Mucosa of rectum (tissue), 2 donors: ENCODE results near the gene SLC25A27.

Source experiments
- H3K27ac ChIP-seq, 2 donors: one replicate each; pipeline ENCODE4 v1.7.0; 2013; ENCODE audit warnings: inconsistent platforms in 2 of 2, low read depth in 2 of 2, low read length in 2 of 2
- H3K27me3 ChIP-seq, 2 donors: one replicate each; pipeline ENCODE4 v1.7.0; 2013; ENCODE audit warnings: low read length in 2 of 2; ENCODE audit not compliant: control insufficient read depth in 2 of 2, insufficient read depth in 2 of 2
- H3K36me3 ChIP-seq, 2 donors: one replicate each; pipeline ENCODE4 v1.7.0; 2013; ENCODE audit warnings: low read length in 2 of 2; ENCODE audit not compliant: control insufficient read depth in 2 of 2, insufficient read depth in 2 of 2
- H3K4me1 ChIP-seq, 2 donors: one replicate each; pipeline ENCODE4 v1.7.0; 2013; ENCODE audit warnings: low read length in 2 of 2, mild to moderate bottlenecking in 1 of 2; ENCODE audit not compliant: control insufficient read depth in 2 of 2, insufficient read depth in 2 of 2
- H3K4me3 ChIP-seq, 2 donors: one replicate each; pipeline ENCODE4 v1.7.0; 2013; ENCODE audit warnings: low read length in 2 of 2
- H3K9ac ChIP-seq, 2 donors: one replicate each; pipeline ENCODE4 v1.7.0; 2013; ENCODE audit warnings: low read length in 2 of 2, low read depth in 1 of 2, mild to moderate bottlenecking in 1 of 2
- H3K9me3 ChIP-seq, 2 donors: one replicate each; pipeline ENCODE4 v1.7.0; 2013; ENCODE audit warnings: low read length in 2 of 2; ENCODE audit not compliant: control insufficient read depth in 2 of 2
- donor health status: healthy.
- donor health status: Normal muscosa, but diverticular disease.

The SLC25A27 gene

GRCh38 chr6:46676604-46677313 is 24.0 kb downstream of the SLC25A27 start:
- peaks cover 0 to 3% of the 10 kb centered on the region in 2 donors for H3K36me3 ChIP-seq
- H3K27ac ChIP-seq = no peak overlapping the region

DNA sequence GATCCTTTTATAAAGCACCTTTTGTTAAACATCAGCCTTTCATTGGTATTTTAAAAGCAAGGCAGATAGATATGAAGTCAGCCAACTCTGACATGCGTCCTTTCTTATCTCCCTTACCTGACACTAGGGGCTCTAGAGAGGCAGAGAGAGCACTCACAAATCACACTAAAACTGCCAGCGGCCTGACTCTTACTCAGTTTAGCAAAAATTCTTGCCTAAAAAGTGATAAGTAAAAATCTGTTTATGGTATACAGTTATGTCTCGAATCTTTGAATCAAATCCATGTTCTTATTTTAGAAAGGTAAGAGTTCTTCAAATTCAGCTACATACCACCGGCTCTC is 24.5 kb downstream of the SLC25A27 start:
- Histone ChIP-seq H3K4me3 (no peak overlapping the region), H3K9me3 (no peaks in the 10 kb centered on the region), H3K36me3 (peaks cover 0 to 3% of the 10 kb centered on the region in 2 donors), H3K9ac (no peak overlapping the region), H3K27me3 (no peaks in the 10 kb centered on the region), H3K27ac (no peak overlapping the region), H3K4me1 (no peaks in the 10 kb centered on the region)

More at GRCh38 chr6:46676604-46677313, 24.0 kb downstream of the SLC25A27 start:
- Histone ChIP-seq H3K4me1 (no peaks in the 10 kb centered on the region), H3K27me3 (no peaks in the 10 kb centered on the region), H3K9ac (no peak overlapping the region), H3K4me3 (no peak overlapping the region), H3K9me3 (no peaks in the 10 kb centered on the region)

DNA sequence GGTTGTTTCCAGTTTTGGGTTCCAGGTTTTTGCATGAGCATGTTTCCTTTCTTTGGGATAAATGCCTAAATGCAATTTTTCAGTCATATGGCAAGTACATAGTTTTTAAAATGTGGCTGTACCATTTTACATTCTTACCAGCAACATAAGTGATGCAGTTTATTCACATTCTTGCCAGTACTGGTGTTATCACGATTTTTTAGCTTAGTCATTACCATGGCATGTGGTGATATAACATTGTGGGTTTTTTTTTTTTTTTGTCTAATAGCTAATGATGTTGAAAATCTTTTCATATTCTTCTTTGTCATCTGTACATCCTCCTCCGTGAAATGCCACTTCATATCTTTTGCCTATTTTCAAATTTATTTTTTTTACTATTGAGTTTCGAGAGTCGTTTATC is 32.0 kb downstream of the SLC25A27 start:
- H3K36me3 ChIP-seq = no peaks in the 10 kb centered on the region
- no peaks in the 10 kb centered on the region for H3K4me1 ChIP-seq
- H3K4me3 ChIP-seq = no peak overlapping the region
- H3K9ac ChIP-seq = no peak overlapping the region
- no peaks in the 10 kb centered on the region for H3K9me3 ChIP-seq
- H3K27me3 ChIP-seq = no peaks in the 10 kb centered on the region
- H3K27ac ChIP-seq = no peak overlapping the region

GRCh38 chr6:46687619-46688097 is 34.9 kb downstream of the SLC25A27 start, which contains the start of gene TDRD6:
Gene TDRD6 (plus strand): TSS chr6:46687885. CDS start chr6:46688129, 244 bp downstream.
- Histone ChIP-seq H3K27me3 (no peaks in the 10 kb centered on the region), H3K36me3 (no peaks in the 10 kb centered on the region), H3K27ac (no peak within 1 kb of the TSS), H3K9ac (no peak within 1 kb of the TSS), H3K4me1 (no peaks in the 10 kb centered on the region), H3K9me3 (no peaks in the 10 kb centered on the region), H3K4me3 (no peak within 1 kb of the TSS)

- Histone ChIP-seq H3K27ac (no peak overlapping the region), H3K4me1 (no peaks in the 10 kb centered on the region), H3K27me3 (no peaks in the 10 kb centered on the region), H3K9ac (no peak overlapping the region), H3K36me3 (no peaks in the 10 kb centered on the region), H3K4me3 (no peak overlapping the region), H3K9me3 (no peaks in the 10 kb centered on the region)
Measured at GRCh38 chr6:46688117-46688965, 35.6 kb downstream of the SLC25A27 start.

DNA sequence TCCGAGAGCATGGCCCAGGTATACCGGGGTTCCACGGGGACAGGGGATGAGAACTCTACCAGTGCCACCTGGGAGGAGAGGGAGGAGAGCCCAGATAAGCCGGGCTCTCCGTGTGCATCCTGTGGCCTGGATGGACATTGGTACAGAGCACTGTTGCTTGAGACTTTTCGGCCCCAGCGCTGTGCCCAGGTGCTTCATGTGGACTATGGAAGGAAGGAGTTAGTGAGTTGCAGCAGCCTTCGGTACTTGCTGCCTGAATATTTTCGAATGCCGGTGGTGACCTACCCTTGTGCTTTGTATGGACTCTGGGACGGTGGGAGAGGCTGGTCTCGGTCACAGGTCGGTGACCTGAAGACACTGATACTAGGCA is 36.2 kb downstream of the SLC25A27 start:
- Histone ChIP-seq H3K4me3 (no peak overlapping the region), H3K9ac (no peak overlapping the region), H3K36me3 (no peaks in the 10 kb centered on the region), H3K9me3 (no peaks in the 10 kb centered on the region), H3K27ac (no peak overlapping the region), H3K4me1 (no peaks in the 10 kb centered on the region), H3K27me3 (no peaks in the 10 kb centered on the region)

DNA sequence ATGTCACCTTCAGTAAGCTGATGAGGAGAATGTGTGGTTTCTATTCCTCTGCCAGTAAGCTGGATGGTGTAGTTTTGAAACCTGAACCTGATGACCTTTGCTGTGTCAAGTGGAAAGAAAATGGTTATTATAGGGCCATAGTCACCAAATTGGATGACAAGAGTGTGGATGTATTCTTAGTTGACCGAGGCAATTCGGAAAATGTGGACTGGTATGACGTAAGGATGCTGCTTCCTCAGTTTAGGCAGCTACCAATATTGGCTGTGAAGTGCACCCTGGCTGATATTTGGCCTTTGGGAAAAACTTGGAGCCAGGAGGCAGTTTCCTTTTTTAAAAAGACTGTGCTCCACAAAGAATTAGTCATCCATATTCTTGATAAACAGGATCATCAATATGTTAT is 36.9 kb downstream of the SLC25A27 start:
- no peak overlapping the region for H3K9ac ChIP-seq
- no peaks in the 10 kb centered on the region for H3K36me3 ChIP-seq
- no peaks in the 10 kb centered on the region for H3K9me3 ChIP-seq
- no peaks in the 10 kb centered on the region for H3K4me1 ChIP-seq
- H3K27ac ChIP-seq = no peak overlapping the region
- H3K27me3 ChIP-seq = no peaks in the 10 kb centered on the region
- H3K4me3 ChIP-seq = no peak overlapping the region

DNA sequence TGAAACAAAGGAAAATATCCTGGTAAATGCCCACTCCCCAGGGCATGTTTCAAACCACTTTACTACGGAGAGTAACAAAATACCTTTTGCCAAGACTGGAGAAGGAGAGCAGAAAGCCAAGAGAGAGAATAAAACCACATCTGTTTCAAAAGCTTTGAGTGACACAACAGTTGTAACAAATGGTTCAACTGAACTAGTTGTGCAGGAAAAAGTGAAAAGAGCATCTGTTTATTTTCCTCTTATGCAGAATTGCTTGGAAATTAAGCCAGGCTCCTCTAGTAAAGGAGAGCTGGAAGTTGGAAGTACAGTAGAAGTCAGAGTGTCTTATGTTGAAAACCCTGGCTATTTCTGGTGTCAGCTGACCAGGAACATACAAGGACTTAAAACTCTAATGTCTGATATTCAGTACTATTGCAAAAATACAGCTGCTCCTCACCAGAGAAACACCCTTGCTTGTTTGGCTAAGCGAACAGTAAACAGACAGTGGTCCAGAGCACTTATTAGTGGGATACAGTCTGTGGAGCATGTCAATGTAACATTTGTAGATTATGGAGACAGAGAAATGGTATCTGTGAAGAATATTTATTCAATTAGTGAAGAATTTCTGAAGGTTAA is 37.5 kb downstream of the SLC25A27 start:
- no peak overlapping the region for H3K27ac ChIP-seq

GRCh38 chr6:46690911-46691451 is 38.2 kb downstream of the SLC25A27 start:
- no peaks in the 10 kb centered on the region for H3K36me3 ChIP-seq
- no peak overlapping the region for H3K9ac ChIP-seq
- H3K4me3 ChIP-seq = no peak overlapping the region
- no peaks in the 10 kb centered on the region for H3K9me3 ChIP-seq
- no peak overlapping the region for H3K27ac ChIP-seq
- no peaks in the 10 kb centered on the region for H3K27me3 ChIP-seq
- no peaks in the 10 kb centered on the region for H3K4me1 ChIP-seq

More for the DNA sequence above, 37.5 kb downstream of the SLC25A27 start:
- Histone ChIP-seq H3K4me3 (no peak overlapping the region), H3K27me3 (no peaks in the 10 kb centered on the region), H3K36me3 (no peaks in the 10 kb centered on the region), H3K9ac (no peak overlapping the region), H3K4me1 (no peaks in the 10 kb centered on the region), H3K9me3 (no peaks in the 10 kb centered on the region)

GRCh38 chr6:46699970-46700369 is 47.2 kb downstream of the SLC25A27 start:
- no peaks in the 10 kb centered on the region for H3K27me3 ChIP-seq
- no peak overlapping the region for H3K4me3 ChIP-seq
- H3K36me3 ChIP-seq = no peaks in the 10 kb centered on the region
- H3K9ac ChIP-seq = no peak overlapping the region
- no peak overlapping the region for H3K27ac ChIP-seq
- no peaks in the 10 kb centered on the region for H3K4me1 ChIP-seq
- H3K9me3 ChIP-seq = no peaks in the 10 kb centered on the region
